Measurements from ENCODE around the gene SLC19A1. TPM values are rescaled to one million over a fixed set of nuclear protein-coding genes. Genes with fewer than 3 reads are reported as not detected.
A peak's percentile ranks its signal among the peaks of the same experiment; 100 is the strongest.

Gene SLC19A1
- total RNA-seq, 1 donor from 2014 or later, result 6.5 TPM

DNA sequence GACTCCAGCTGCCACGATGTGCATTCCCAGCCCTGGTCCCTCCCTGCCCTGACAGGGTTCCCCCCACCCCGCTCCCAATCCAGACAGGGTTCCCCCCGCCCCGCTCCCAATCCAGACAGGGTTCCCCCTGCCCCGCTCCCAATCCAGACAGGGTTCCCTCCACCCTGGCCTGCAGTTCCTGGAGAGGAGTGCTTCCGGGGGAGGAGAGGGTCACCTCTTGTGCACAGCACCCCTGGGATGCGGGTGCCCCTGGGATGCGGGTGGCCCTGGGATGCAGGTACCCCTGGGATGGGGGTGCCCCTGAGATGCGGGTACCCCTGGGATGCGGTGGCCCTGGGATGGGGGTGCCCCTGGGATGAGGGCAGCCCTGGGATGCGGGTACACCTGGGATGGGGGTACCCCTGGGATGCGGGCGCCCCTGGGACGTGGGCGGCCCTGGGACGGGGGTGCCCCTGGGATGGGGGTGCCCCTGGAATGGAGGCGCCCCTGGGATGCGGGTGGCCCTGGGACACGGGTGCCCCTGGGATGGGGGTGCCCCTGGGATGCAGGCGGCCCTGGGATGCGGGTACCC is 36.7 kb upstream of the SLC19A1 start:
- H3K27ac Mint-ChIP-seq (ENCODE audit: unreplicated experiment), result no peak overlapping the region
- no peak overlapping the region for H3K4me3 Mint-ChIP-seq (ENCODE audit: unreplicated experiment)
- TF ChIP-seq, protein P1, sequence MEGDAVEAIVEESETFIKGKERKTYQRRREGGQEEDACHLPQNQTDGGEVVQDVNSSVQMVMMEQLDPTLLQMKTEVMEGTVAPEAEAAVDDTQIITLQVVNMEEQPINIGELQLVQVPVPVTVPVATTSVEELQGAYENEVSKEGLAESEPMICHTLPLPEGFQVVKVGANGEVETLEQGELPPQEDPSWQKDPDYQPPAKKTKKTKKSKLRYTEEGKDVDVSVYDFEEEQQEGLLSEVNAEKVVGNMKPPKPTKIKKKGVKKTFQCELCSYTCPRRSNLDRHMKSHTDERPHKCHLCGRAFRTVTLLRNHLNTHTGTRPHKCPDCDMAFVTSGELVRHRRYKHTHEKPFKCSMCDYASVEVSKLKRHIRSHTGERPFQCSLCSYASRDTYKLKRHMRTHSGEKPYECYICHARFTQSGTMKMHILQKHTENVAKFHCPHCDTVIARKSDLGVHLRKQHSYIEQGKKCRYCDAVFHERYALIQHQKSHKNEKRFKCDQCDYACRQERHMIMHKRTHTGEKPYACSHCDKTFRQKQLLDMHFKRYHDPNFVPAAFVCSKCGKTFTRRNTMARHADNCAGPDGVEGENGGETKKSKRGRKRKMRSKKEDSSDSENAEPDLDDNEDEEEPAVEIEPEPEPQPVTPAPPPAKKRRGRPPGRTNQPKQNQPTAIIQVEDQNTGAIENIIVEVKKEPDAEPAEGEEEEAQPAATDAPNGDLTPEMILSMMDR (IDR thresholded peaks at IDR 0.05), result no peak
- peaks cover 10% of the 10 kb centered on the region for H3K27me3 Mint-ChIP-seq (ENCODE audit: low read depth)
- H3K4me1 Mint-ChIP-seq (ENCODE audit: low read depth), result no peaks in the 10 kb centered on the region
- peaks cover 13% of the 10 kb centered on the region for H3K9me3 Mint-ChIP-seq (ENCODE audit: low read depth)
- DNase-seq (ENCODE audit: low spot score), result peak; percentile 64
- H3K36me3 Mint-ChIP-seq (ENCODE audit: low read depth), result peaks cover 1% of the 10 kb centered on the region

DNA sequence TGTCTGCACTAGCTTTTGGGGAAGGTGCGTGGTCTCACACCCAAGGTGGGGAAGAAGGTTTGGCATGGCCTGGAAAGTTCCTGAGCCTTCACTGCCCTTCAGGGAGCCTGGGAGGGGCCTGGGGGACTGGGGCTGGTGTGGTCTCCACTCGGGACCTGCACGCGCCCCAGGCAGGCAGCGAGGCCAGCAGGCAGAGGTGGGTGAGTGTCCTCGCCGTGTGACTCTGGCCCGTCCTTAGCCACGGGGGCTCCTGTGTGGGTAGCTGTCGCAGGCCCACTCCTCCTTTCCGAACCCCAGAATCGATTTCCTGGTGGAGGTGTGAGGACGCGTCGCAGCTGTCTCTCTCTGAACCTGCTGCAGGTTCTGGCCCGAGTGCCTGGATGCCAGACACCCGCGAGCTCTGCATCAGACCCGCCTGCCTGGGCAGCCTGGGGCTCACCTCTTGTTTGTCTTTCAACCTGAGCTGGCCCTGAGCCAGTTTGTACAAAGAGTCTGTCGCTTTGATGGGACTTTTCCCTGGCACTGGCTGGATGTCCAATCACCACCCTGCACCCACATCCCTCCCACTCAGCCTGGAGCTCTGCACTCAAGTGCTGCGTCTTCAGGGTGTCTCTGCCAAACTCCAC is 36.0 kb upstream of the SLC19A1 start:
- no peak overlapping the region for H3K27ac Mint-ChIP-seq (ENCODE audit: unreplicated experiment)
- H3K36me3 Mint-ChIP-seq (ENCODE audit: low read depth), result peaks cover 1% of the 10 kb centered on the region
- H3K4me1 Mint-ChIP-seq (ENCODE audit: low read depth), result peaks cover 5% of the 10 kb centered on the region
- no peak overlapping the region for H3K4me3 Mint-ChIP-seq (ENCODE audit: unreplicated experiment)
- peaks cover 10% of the 10 kb centered on the region for H3K27me3 Mint-ChIP-seq (ENCODE audit: low read depth)
- TF ChIP-seq, protein P1 (IDR thresholded peaks at IDR 0.05), result no peak
- peak; percentile 77 for DNase-seq (ENCODE audit: low spot score)
- H3K9me3 Mint-ChIP-seq (ENCODE audit: low read depth), result peaks cover 10% of the 10 kb centered on the region

DNA sequence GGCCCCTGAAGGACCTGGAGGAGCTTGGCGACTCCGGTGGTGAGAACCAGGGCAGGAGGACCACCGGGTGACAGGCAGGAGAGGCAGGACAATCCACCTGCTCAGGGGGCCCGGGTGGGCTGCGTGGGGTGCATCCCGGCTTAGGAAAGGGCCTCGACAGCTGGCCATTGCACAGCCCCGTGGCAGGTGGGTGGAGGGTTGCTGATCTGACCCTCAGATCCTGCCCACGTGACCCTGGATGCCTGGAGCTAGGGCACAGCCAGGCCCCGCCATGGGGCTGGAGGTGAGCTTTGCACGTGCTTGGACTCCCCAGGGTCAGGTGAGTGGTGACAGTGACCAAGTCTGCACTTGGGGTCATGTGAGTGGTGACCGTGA is 35.5 kb upstream of the SLC19A1 start:
- peaks cover 10% of the 10 kb centered on the region for H3K4me1 Mint-ChIP-seq (ENCODE audit: low read depth)
- no peak overlapping the region for H3K4me3 Mint-ChIP-seq (ENCODE audit: unreplicated experiment)
- peak; percentile 75 for DNase-seq (ENCODE audit: low spot score)
- H3K9me3 Mint-ChIP-seq (ENCODE audit: low read depth), result peaks cover 5% of the 10 kb centered on the region
- no peak overlapping the region for H3K27ac Mint-ChIP-seq (ENCODE audit: unreplicated experiment)
- H3K27me3 Mint-ChIP-seq (ENCODE audit: low read depth), result peaks cover 5% of the 10 kb centered on the region
- peaks cover 1% of the 10 kb centered on the region for H3K36me3 Mint-ChIP-seq (ENCODE audit: low read depth)
- TF ChIP-seq, protein P1 (IDR thresholded peaks at IDR 0.05), result no peak

DNA sequence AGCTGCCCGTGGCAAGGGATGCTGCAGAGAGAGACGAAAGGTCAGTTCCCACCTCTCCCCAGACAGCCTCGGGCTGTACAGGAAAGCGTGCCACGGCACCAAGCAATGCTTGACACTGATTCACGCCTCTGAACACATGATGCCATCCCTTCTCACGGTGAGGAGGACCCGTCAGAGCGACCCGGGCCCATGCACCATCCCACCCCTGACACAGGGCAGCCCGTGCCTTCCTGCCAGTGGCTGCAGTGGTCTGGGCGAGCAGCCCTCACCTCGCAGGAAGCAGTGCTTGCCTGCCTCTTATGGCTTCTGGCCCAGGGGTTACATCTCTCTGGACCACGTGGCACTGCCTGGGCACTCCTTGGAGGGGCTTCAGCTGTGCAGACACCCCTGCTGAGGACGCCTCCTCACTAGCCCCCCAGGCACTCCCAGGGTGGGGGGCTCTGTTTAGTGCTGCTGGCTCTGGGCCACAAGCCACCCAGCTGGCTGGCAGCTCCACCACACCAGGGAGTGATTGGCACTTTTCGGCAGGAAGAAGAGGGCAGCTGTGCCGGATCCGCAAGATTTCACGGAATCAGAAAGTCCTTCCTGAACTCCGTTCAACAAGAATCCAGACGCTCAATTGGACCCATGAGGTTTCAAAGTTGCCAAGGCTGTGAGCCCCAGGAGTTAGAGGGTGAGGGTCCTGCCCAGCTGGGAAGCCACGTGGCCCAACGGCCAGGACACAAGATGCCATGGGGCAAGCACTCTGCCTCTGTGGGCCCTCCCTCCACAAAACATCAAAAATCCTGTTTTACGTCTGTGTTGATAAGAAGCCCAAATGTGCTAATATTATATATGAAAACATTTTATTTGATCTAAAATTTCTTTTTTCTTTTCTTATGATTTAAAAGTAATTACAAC is 34.8 kb upstream of the SLC19A1 start:
- no peaks in the 10 kb centered on the region for H3K9me3 Mint-ChIP-seq (ENCODE audit: low read depth)
- H3K27me3 Mint-ChIP-seq (ENCODE audit: low read depth), result peaks cover 5% of the 10 kb centered on the region
- H3K27ac Mint-ChIP-seq (ENCODE audit: unreplicated experiment), result no peak overlapping the region
- TF ChIP-seq, protein P1 (IDR thresholded peaks at IDR 0.05), result no peak
- peaks cover 1% of the 10 kb centered on the region for H3K36me3 Mint-ChIP-seq (ENCODE audit: low read depth)
- DNase-seq (ENCODE audit: low spot score), result peak; percentile 85
- H3K4me3 Mint-ChIP-seq (ENCODE audit: unreplicated experiment), result no peak overlapping the region
- peaks cover 10% of the 10 kb centered on the region for H3K4me1 Mint-ChIP-seq (ENCODE audit: low read depth)
